Effector CD8-positive, alpha-beta T cell (primary cell): Measurements from ENCODE around the gene UPF1.

Source experiments
- DNase-seq: peaks from one replicate; lab custom pipeline; 2025; lab: John Stamatoyannopoulos, UW
- total RNA-seq, 4 experiments: gene quantifications; one replicate each; lab custom pipeline; 2026; lab: John Stamatoyannopoulos, UW

The UPF1 gene
- total RNA-seq, result 234 to 291 (median 274) reads per million in 4 experiments

- peak; percentile 94 for DNase-seq
Measured at GRCh38 chr19:18831524-18832305, at the start of gene UPF1. TSS of gene UPF1 (plus strand) at chr19:18831959. CDS start at chr19:18832210, 251 bp downstream.

- no peak for DNase-seq
Measured at GRCh38 chr19:18782559-18783225, 49.1 kb upstream of the UPF1 start.

GRCh38 chr19:18783958-18784785 is 47.6 kb upstream of the UPF1 start:
- DNase-seq, result no peak

GRCh38 chr19:18784786-18785120 is 47.0 kb upstream of the UPF1 start:
- no peak for DNase-seq

- peak; percentile 76 for DNase-seq
Measured at GRCh38 chr19:18785179-18786124, 46.3 kb upstream of the UPF1 start.

GRCh38 chr19:18788529-18789421 is 43.0 kb upstream of the UPF1 start:
- DNase-seq, result no peak

- DNase-seq, result no peak
Measured at GRCh38 chr19:18789422-18789869, 42.3 kb upstream of the UPF1 start.

GRCh38 chr19:18789883-18790565 is 41.7 kb upstream of the UPF1 start:
- DNase-seq, result no peak

- DNase-seq, result no peak
Measured at GRCh38 chr19:18790566-18791314, 41.0 kb upstream of the UPF1 start, which contains the start of gene COMP. TSS of gene COMP (minus strand) at chr19:18791305. CDS start at chr19:18791269, 36 bp downstream.

GRCh38 chr19:18791315-18791678 is 40.5 kb upstream of the UPF1 start:
- DNase-seq, result no peak

GRCh38 chr19:18792661-18793060 is 39.1 kb upstream of the UPF1 start:
- no peak for DNase-seq

GRCh38 chr19:18793144-18794028 is 38.4 kb upstream of the UPF1 start:
- DNase-seq, result no peak

GRCh38 chr19:18794029-18794313 is 37.8 kb upstream of the UPF1 start:
- DNase-seq, result no peak

- no peak for DNase-seq
Measured at GRCh38 chr19:18794692-18795091, 37.1 kb upstream of the UPF1 start.

- DNase-seq, result no peak
Measured at GRCh38 chr19:18795540-18795939, 36.2 kb upstream of the UPF1 start.

GRCh38 chr19:18796239-18796638 is 35.5 kb upstream of the UPF1 start:
- no peak for DNase-seq

- DNase-seq, result no peak
Measured at GRCh38 chr19:18798384-18799352, 33.1 kb upstream of the UPF1 start.
